SK-N-SH (cell line): ENCODE measurements around the gene AKT3. TPM values are rescaled to one million over a fixed set of nuclear protein-coding genes. Genes with fewer than 3 reads are reported as not detected.

Experiments used
- CTCF ChIA-PET: fragments of 300-600, 350-600 bp; formaldehyde crosslinking; extraction: SDS; loops from one replicate; lab custom pipeline; 2021; lab: Yijun Ruan, JAX
- POLR2A ChIA-PET: fragments of 350-600 bp; sonication (Branson Sonifier 250); formaldehyde crosslinking; extraction: SDS; loops from one replicate; lab custom pipeline; 2020; ENCODE audit warnings: antibody characterized with exemption, inconsistent platforms; lab: Yijun Ruan, JAX
- DNase-seq: peaks from one replicate; pipeline ENCODE4 v3.0.0; 2012
- H2AFZ ChIP-seq: fragments of 200-600 bp; sonication (generic); 2 replicates; pipeline ENCODE4 v1.8.1; 2016; ENCODE audit warnings: antibody characterized with exemption, mild to moderate bottlenecking, low read depth
- H3F3A ChIP-seq: fragments of 200-600 bp; sonication (generic); replicated peaks from 2 replicates; pipeline ENCODE3; 2016; ENCODE audit warnings: antibody characterized with exemption, mild to moderate bottlenecking; ENCODE audit not compliant: insufficient read depth
- H3K27ac ChIP-seq, 2 experiments: fragments of 200-500 bp in 1 of 2; fragments of 200-600 bp in 1 of 2; sonication (Bioruptor generic) in 1 of 2; sonication (generic), shearing (Covaris generic) in 1 of 2; 2 replicates each; pipeline versions ENCODE4 v1.5.1 to v1.6.1; 2014 to 2016; ENCODE audit warnings: low read depth in 2 of 2, inconsistent platforms in 1 of 2, low read length in 1 of 2, mild to moderate bottlenecking in 1 of 2, mixed read lengths in 1 of 2
- H3K27me3 ChIP-seq: fragments of 200-600 bp; sonication (generic), shearing (Covaris generic); 2 replicates; pipeline ENCODE4 v1.6.1; 2016; ENCODE audit warnings: mixed run types; ENCODE audit not compliant: insufficient read depth
- H3K36me3 ChIP-seq, 2 experiments: fragments of 200-500 bp in 1 of 2; fragments of 200-600 bp in 1 of 2; sonication (Bioruptor generic) in 1 of 2; sonication (generic) in 1 of 2; replicated peaks in 1 of 2; 2 replicates each; pipeline versions ENCODE3 to v1.5.1; 2014 to 2016; ENCODE audit warnings: low read length in 1 of 2, mild to moderate bottlenecking in 1 of 2; ENCODE audit not compliant: insufficient read depth in 2 of 2, control insufficient read depth in 1 of 2
- H3K4me1 ChIP-seq, 2 experiments: fragments of 200-500 bp in 1 of 2; fragments of 200-600 bp in 1 of 2; sonication (Bioruptor generic) in 1 of 2; sonication (generic), shearing (Covaris generic) in 1 of 2; 2 replicates each; pipeline versions ENCODE4 v1.5.1 to v1.6.1; 2014 to 2016; ENCODE audit warnings: low read depth in 1 of 2, low read length in 1 of 2, mixed run types in 1 of 2; ENCODE audit not compliant: insufficient read depth in 2 of 2, control insufficient read depth in 1 of 2
- H3K4me2 ChIP-seq: fragments of 200-600 bp; sonication (generic), shearing (Covaris generic); 2 replicates; pipeline ENCODE4 v1.6.1; 2017; ENCODE audit warnings: mixed run types
- H3K4me3 ChIP-seq, 2 experiments: fragments of 200-500 bp in 1 of 2; fragments of 200-600 bp in 1 of 2; sonication (Bioruptor generic) in 1 of 2; sonication (generic), shearing (Covaris generic) in 1 of 2; 2 replicates each; pipeline versions ENCODE4 v1.5.1 to v1.8.1; 2014 to 2016; ENCODE audit warnings: low read depth in 2 of 2, inconsistent platforms in 1 of 2, low read length in 1 of 2, mild to moderate bottlenecking in 1 of 2, mixed read lengths in 1 of 2, moderate library complexity in 1 of 2
- H3K79me2 ChIP-seq: fragments of 200-600 bp; sonication (generic); 2 replicates; pipeline ENCODE4 v1.8.1; 2017; ENCODE audit warnings: mild to moderate bottlenecking; ENCODE audit not compliant: insufficient read depth
- H3K9ac ChIP-seq: fragments of 200-600 bp; sonication (generic); 2 replicates; pipeline ENCODE4 v1.6.1; 2017; ENCODE audit warnings: mixed run types
- H3K9me2 ChIP-seq: fragments of 200-600 bp; sonication (generic); 2 replicates; pipeline ENCODE4 v1.6.1; 2017; ENCODE audit warnings: mixed run types
- H3K9me3 ChIP-seq: fragments of 200-600 bp; sonication (generic); 2 replicates; pipeline ENCODE4 v1.6.1; 2017; ENCODE audit warnings: mixed run types, mild to moderate bottlenecking, moderate library complexity
- H4K20me1 ChIP-seq: fragments of 200-600 bp; sonication (generic); 2 replicates; pipeline ENCODE4 v1.6.1; 2017; ENCODE audit warnings: mild to moderate bottlenecking, mixed run types; ENCODE audit not compliant: insufficient read depth
- CHD2 ChIP-seq: fragments of 150-350 bp; IDR thresholded peaks from 2 replicates; pipeline ENCODE4 v1.6.1; 2018; ENCODE audit warnings: low read length; ENCODE audit not compliant: partially characterized antibody
- FOSL2 ChIP-seq: IDR thresholded peaks from 2 replicates; pipeline ENCODE4 v1.4.0; 2012; ENCODE audit warnings: low read depth, mild to moderate bottlenecking, moderate library complexity, borderline replicate concordance
- FOXJ3 ChIP-seq: sonication (generic); formaldehyde crosslinking; IDR thresholded peaks from 2 replicates; pipeline ENCODE4 v1.5.1; 2020; ENCODE audit warnings: mild to moderate bottlenecking, missing genetic modification reagents
- FOXM1 ChIP-seq: IDR thresholded peaks from 2 replicates; pipeline ENCODE4 v1.4.0; 2012; ENCODE audit warnings: low read depth, mild to moderate bottlenecking
- GATA2 ChIP-seq: sonication (generic); formaldehyde crosslinking; IDR thresholded peaks from 2 replicates; pipeline ENCODE4 v1.5.0; 2020; ENCODE audit warnings: mild to moderate bottlenecking, missing genetic modification reagents
- MXI1 ChIP-seq: IDR thresholded peaks from 2 replicates; pipeline ENCODE4 v1.6.1; 2012; ENCODE audit warnings: mild to moderate bottlenecking, low read depth, low read length, improper control_type of control experiment
- NFIC ChIP-seq: IDR thresholded peaks from 2 replicates; pipeline ENCODE4 v1.4.0; 2012; ENCODE audit warnings: borderline replicate concordance
- RAD21 ChIP-seq: IDR thresholded peaks from 2 replicates; pipeline ENCODE4 v1.6.1; 2012; ENCODE audit warnings: mild to moderate bottlenecking, low read length
- RCOR1 ChIP-seq: fragments of 150-350 bp; IDR thresholded peaks from 2 replicates; pipeline ENCODE4 v1.6.1; 2017; ENCODE audit warnings: antibody characterized with exemption, low read length
- RFX5 ChIP-seq: IDR thresholded peaks from 2 replicates; pipeline ENCODE4 v1.6.1; 2012; ENCODE audit warnings: mild to moderate bottlenecking, improper control_type of control experiment, low read length
- RXRA ChIP-seq: IDR thresholded peaks from 2 replicates; pipeline ENCODE4 v1.4.0; 2012; ENCODE audit warnings: low read depth, mild to moderate bottlenecking, borderline replicate concordance
- SMC3 ChIP-seq: IDR thresholded peaks from 2 replicates; pipeline ENCODE4 v1.6.1; 2012; ENCODE audit warnings: low read depth, low read length, improper control_type of control experiment
- TAF1 ChIP-seq: IDR thresholded peaks from 2 replicates; pipeline ENCODE4 v1.6.1; 2012; ENCODE audit warnings: low read depth, mild to moderate bottlenecking, low read length, moderate library complexity, borderline replicate concordance
- TCF12 ChIP-seq: IDR thresholded peaks from 2 replicates; pipeline ENCODE4 v1.4.0; 2012
- TEAD4 ChIP-seq: IDR thresholded peaks from 2 replicates; pipeline ENCODE4 v1.4.0; 2012; ENCODE audit warnings: mild to moderate bottlenecking, borderline replicate concordance; ENCODE audit not compliant: insufficient read depth
- WGBS: methylation state at CpG from one replicate; pipeline ENCODE4 v1.1.6; 2017; ENCODE audit warnings: low lambda C conversion rate; 5-methylcytosine and 5-hydroxymethylcytosine counted together
- polyA plus RNA-seq, 3 experiments: library from polyadenylated mRNA; depleted of rRNA; stranded (reverse); fragments of >200 nt; gene quantifications; 2 replicates each; pipeline ENCODE4 v1.2.3, GENCODE V29; 2012
- TF ChIP-seq, protein P1 (sequence below): IDR thresholded peaks from 2 replicates; pipeline ENCODE4 v1.4.0; 2012; ENCODE audit warnings: low read depth, borderline replicate concordance
- TF ChIP-seq, protein P2 (sequence below): fragments of 150-350 bp; IDR thresholded peaks from 2 replicates; pipeline ENCODE4 v1.6.1; 2017; ENCODE audit warnings: antibody characterized with exemption, low read length, low read depth, borderline replicate concordance
- TF ChIP-seq, protein P3 (sequence below): IDR thresholded peaks from 2 replicates; pipeline ENCODE4 v1.6.1; 2012; ENCODE audit warnings: mild to moderate bottlenecking, low read depth, low read length, moderate library complexity
- TF ChIP-seq, protein P4 (sequence below): fragments of 150-350 bp; IDR thresholded peaks from 2 replicates; pipeline ENCODE4 v1.6.1; 2016; ENCODE audit warnings: mild to moderate bottlenecking, low read depth, low read length

The AKT3 gene
- polyA plus RNA-seq, 1 of the 3 experiments (the other 2 are of a cell fraction), result 12.7 TPM

DNA sequence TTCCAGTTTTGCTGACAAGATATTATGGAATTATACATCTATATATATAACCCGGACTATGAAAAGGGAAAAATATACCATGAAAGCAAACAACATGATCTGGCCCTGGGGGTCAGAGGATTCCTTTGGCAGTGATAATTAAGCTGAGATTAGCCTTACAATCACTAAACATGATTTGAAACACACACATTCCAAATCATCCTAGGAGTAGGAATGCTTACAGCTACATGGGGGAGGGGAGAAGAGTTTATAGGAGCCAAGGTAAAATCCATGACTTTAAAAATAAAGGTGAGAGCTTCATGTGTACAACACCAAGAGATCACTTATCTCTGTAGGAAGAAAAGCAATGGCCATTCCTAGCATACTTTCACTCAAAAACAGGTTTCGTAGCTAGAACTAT is 57.6 kb downstream of the AKT3 start:
- no peaks in the 10 kb centered on the region for H3K9me2 ChIP-seq
- H3K27me3 ChIP-seq, result no peaks in the 10 kb centered on the region
- peaks cover 0 to 17% of the 10 kb centered on the region in 2 experiments for H3K36me3 ChIP-seq
- H3K4me1 ChIP-seq, result no peaks in the 10 kb centered on the region; a peak in 1 of 4 replicates
- no peak overlapping the region for H3K9ac ChIP-seq
- H3K4me3 ChIP-seq, result no peak overlapping the region
- POLR2A ChIA-PET, result no interaction called here
- TF ChIP-seq TCF12 (no peak), GATA2 (CRISPR knock-in tag) (no peak), FOXM1 (no peak), NFIC (no peak), RCOR1 (no peak), MXI1 (no peak), RAD21 (no peak), TAF1 (no peak), RXRA (no peak), RFX5 (no peak), FOSL2 (no peak), SMC3 (no peak), FOXJ3 (CRISPR knock-in tag) (no peak), CHD2 (no peak), TEAD4 (no peak)
- TF ChIP-seq, protein P1, sequence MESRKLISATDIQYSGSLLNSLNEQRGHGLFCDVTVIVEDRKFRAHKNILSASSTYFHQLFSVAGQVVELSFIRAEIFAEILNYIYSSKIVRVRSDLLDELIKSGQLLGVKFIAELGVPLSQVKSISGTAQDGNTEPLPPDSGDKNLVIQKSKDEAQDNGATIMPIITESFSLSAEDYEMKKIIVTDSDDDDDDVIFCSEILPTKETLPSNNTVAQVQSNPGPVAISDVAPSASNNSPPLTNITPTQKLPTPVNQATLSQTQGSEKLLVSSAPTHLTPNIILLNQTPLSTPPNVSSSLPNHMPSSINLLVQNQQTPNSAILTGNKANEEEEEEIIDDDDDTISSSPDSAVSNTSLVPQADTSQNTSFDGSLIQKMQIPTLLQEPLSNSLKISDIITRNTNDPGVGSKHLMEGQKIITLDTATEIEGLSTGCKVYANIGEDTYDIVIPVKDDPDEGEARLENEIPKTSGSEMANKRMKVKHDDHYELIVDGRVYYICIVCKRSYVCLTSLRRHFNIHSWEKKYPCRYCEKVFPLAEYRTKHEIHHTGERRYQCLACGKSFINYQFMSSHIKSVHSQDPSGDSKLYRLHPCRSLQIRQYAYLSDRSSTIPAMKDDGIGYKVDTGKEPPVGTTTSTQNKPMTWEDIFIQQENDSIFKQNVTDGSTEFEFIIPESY, result no peak
- TF ChIP-seq, protein P2, sequence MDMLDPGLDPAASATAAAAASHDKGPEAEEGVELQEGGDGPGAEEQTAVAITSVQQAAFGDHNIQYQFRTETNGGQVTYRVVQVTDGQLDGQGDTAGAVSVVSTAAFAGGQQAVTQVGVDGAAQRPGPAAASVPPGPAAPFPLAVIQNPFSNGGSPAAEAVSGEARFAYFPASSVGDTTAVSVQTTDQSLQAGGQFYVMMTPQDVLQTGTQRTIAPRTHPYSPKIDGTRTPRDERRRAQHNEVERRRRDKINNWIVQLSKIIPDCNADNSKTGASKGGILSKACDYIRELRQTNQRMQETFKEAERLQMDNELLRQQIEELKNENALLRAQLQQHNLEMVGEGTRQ, result no peak
- TF ChIP-seq, protein P3, sequence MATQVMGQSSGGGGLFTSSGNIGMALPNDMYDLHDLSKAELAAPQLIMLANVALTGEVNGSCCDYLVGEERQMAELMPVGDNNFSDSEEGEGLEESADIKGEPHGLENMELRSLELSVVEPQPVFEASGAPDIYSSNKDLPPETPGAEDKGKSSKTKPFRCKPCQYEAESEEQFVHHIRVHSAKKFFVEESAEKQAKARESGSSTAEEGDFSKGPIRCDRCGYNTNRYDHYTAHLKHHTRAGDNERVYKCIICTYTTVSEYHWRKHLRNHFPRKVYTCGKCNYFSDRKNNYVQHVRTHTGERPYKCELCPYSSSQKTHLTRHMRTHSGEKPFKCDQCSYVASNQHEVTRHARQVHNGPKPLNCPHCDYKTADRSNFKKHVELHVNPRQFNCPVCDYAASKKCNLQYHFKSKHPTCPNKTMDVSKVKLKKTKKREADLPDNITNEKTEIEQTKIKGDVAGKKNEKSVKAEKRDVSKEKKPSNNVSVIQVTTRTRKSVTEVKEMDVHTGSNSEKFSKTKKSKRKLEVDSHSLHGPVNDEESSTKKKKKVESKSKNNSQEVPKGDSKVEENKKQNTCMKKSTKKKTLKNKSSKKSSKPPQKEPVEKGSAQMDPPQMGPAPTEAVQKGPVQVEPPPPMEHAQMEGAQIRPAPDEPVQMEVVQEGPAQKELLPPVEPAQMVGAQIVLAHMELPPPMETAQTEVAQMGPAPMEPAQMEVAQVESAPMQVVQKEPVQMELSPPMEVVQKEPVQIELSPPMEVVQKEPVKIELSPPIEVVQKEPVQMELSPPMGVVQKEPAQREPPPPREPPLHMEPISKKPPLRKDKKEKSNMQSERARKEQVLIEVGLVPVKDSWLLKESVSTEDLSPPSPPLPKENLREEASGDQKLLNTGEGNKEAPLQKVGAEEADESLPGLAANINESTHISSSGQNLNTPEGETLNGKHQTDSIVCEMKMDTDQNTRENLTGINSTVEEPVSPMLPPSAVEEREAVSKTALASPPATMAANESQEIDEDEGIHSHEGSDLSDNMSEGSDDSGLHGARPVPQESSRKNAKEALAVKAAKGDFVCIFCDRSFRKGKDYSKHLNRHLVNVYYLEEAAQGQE, result no peak
- TF ChIP-seq, protein P4, sequence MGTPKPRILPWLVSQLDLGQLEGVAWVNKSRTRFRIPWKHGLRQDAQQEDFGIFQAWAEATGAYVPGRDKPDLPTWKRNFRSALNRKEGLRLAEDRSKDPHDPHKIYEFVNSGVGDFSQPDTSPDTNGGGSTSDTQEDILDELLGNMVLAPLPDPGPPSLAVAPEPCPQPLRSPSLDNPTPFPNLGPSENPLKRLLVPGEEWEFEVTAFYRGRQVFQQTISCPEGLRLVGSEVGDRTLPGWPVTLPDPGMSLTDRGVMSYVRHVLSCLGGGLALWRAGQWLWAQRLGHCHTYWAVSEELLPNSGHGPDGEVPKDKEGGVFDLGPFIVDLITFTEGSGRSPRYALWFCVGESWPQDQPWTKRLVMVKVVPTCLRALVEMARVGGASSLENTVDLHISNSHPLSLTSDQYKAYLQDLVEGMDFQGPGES, result no peak
- TF ChIP-seq, all 33 proteins: peak for 0
- Histone ChIP-seq H3K4me2 (no peak overlapping the region), H2AFZ (no peak overlapping the region), H3K9me3 (no peaks in the 10 kb centered on the region), H4K20me1 (peaks cover 17% of the 10 kb centered on the region; the same call in 1 of the 2 replicates), H3F3A (no peaks in the 10 kb centered on the region), H3K27ac (no peak overlapping the region), H3K79me2 (peaks cover 94% of the 10 kb centered on the region)
- DNase-seq, result no peak
- CTCF ChIA-PET, result interaction anchor here (1.3 to 1.6 kb wide), 2 partner anchors 30 to 44 kb away, joined by 3 to 4 read pairs; no protein-coding TSS in a partner anchor
- 91% methylated on average over 2 of the region's 2 CpGs for WGBS
